ENCODE results near the gene SLC12A7.

GRCh38 chr5:1156754-1157460 lies 45.0 kb upstream of the SLC12A7 start:
- TF ChIP-seq CTCF (IDR thresholded peaks at IDR 0.05): no peak
- no peak for TF ChIP-seq POLR2A (IDR thresholded peaks at IDR 0.05)
